NCI-H446 treated with DMSO at 0.1 percent for 48 hours (cell line): Measurements from ENCODE around the gene TMEM80.
"Not testable (repeated sequence)": the region's sequence is repeated elsewhere in the genome, so short reads cannot be mapped to it uniquely, and the experiment has no call there.

ENCODE experiments used
- DNase-seq: peaks from one replicate; lab custom pipeline; 2025; lab: John Stamatoyannopoulos, UW

TMEM80 gene

DNA sequence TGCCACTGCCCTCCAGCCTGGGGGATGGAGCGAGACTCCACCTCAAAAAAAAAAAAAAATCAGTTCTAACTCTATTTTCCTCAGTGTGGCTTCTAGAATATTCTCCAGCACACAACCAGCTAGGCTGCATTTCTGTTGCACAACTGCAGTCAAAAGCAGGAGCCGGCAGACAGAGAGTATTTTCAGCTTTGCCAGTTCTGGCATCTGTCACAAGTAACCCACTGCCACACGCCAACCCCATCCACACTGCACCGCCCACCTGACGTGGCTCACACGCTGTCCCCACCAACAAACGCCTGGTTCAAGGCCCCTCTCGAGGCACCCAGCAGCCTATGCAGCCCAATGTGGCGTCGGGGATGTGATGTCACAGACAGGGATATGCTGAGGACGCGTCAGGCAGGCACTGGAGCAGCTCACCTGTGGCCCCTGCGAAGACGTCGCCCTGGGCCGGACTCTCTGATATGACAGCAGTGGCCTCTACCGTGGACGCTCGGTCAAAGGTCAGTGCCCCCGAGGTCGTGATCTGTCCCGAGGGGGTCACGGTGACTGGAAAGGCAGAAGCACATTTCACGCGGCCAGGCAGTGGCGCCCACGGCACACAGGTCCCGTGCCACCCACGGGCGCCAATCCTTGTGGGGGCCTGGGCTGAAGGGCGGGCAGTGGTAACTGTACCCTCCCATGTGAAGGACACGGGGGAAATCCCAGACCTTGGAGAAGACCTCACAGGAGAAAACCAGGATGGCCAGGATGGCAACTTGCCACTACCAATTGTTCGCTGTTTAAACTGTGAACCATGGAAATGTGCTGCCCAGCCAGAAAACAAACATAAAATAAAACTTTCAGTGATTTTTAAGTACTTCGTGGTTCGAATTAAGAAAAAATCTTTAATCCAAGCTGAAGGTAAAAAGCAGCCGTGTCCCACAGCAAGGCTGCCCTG lies 16.1 kb upstream of the TMEM80 start:
- DNase-seq = no peak

GRCh38 chr11:680476-680875 lies 15.1 kb upstream of the TMEM80 start:
- DNase-seq = no peak

DNA sequence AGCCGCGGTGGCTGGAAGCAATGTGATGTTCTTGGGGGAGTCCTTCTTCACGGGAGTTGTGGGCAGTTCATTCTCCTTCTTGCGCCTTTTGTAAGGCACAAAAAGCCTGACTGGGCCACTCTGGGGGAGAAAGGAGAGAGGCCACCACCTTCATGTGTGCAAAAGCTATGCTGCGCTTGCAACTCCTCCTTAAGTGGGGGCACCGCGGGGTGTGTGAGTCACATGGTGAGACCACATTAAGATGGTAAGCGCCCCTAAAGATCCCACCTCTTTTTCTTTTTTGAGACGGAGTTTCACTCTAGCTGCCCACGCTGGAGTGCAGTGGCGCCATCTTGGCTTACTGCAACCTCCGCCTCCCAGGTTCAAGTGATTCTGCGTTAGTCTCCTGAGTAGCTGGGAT lies 14.6 kb upstream of the TMEM80 start:
- DNase-seq = no peak

DNA sequence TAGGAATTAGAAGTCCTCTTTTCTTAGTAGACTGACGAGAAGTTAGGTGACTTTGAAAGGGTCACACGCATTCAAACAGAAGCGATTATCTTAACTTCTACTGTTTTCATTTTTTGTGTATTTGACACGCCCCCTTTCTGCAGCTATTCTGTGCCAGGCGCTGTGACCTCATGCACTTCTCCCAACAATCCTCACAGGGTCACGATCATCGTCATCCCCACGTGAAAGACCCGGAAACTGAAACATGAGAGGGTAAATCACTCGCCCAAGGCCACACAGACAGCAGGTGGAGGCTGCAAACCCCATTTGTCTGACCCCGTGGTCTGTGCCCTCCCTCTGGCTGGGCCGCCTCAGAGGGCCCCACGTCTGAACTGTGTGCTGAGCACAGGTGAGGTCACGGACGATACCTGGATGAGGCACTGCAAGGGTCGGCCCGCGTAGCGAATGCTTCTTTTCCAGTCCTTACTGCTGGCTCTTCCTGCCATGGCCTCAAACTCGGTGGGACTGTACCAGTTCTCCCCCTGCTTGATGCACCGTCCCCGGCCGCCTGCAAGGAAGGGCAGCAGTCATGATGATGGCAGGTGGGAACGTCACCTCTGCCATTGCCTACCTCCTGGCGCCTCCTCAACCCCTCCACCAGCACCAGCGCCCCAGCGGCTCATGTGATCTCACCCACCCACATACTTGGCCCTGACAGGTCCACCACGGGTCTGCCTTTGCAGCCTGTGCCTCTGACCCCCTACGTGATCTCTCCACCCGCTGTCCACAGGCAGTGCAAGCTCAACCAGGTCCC lies 9.0 kb upstream of the TMEM80 start:
- DNase-seq = no peak

DNA sequence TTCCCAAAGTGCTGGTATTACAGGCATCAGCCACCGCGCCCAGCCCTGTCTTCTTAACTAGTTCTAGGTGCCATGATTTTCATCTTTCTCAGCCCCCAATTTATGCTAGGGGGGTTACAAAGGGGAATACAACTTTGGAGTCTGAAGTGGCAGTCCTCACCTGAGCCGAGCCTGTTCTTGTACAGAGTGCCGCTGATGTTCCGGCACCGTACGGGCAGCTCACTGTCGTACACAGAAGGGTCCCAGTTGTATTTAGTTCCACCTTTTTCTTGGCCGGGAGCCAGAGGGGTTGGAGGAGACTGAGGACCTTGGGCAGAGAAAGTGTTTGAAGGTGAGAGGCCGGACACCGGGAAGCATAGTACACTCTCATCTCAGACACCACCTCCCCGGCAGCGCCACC lies 7.9 kb upstream of the TMEM80 start:
- DNase-seq = no peak

GRCh38 chr11:688681-689080 lies 6.9 kb upstream of the TMEM80 start:
- DNase-seq = no peak

DNA sequence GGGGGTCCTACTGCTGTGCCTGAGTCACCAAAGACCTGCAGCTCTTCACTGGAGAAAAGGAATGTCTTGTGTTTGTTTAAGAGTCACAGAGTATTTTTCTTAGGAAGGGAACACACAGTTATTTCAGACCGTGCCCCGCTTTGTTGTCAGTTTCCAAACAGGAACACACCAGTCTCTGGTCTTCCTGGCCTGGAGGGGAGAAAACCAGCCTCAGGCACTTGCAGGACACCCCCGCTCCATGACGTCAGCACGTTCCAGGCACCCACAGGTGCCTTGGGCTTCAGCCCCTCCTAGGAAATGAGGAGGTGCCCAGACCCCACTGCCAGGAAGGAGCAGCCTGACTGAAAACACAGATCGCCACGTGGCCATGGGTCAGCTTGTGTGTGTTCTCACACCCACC lies 6.0 kb upstream of the TMEM80 start:
- DNase-seq = no peak

DNA sequence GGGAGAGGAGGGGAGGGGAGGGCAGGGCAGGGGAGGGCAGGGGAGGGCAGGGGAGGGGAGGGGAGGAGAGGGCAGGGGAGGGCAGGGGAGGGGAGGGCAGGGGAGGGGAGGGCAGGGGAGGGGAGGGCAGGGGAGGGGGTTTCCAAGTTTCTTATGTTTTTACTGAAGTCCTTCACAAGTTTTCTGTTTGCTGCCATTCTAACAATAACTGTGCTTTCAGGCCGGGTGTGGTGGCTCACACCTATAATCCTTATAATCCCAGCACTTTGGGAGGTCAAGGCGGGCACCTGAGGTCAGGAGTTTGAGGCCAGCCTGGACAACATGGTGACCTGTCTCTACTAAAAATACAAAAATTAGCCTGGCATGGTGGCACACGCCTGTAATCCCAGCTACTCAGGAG lies 5.4 kb upstream of the TMEM80 start:
- DNase-seq = not testable (repeated sequence)

DNA sequence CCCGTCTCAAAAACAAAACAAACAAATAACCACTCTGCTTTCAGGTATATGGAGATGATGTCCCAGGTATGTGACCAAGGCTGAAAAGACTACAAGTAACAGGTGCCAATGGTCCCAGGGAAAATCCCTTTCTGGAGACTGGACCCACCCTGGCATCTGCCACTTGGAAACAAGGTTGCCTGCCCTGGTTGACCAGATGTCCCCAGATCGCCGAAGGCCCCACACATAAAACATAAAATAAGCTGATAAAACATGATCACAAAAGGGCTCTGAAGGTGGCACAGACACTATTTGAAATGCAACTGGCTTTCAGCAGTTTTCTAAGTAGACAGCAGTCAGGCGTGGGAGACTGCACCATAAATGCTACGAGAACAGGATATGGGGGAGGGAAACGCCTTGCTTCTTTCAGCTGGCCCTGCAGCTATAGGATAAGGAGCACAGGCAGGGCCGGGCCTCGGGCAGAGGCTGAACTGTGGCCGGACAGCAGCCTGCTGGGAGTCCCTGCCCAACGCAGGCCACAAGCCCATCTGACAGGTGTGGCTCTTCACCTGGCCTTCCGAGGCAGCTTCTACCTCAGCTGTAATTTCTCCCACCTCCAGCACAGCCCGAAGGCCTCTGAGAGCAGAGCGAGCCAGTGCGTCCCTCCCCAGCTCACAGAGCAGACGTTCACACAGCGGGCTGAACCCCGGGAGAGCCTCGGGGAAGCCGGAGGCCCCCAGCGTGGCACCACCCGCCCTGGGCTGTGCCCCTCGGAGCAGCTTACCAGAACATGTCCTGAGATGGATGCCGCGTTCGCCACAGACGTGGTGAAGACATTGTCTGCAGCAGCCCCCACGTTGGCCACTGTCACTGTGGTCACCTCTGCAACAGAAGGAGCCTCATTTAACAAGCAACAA lies 4.6 kb upstream of the TMEM80 start:
- no peak for DNase-seq

DNA sequence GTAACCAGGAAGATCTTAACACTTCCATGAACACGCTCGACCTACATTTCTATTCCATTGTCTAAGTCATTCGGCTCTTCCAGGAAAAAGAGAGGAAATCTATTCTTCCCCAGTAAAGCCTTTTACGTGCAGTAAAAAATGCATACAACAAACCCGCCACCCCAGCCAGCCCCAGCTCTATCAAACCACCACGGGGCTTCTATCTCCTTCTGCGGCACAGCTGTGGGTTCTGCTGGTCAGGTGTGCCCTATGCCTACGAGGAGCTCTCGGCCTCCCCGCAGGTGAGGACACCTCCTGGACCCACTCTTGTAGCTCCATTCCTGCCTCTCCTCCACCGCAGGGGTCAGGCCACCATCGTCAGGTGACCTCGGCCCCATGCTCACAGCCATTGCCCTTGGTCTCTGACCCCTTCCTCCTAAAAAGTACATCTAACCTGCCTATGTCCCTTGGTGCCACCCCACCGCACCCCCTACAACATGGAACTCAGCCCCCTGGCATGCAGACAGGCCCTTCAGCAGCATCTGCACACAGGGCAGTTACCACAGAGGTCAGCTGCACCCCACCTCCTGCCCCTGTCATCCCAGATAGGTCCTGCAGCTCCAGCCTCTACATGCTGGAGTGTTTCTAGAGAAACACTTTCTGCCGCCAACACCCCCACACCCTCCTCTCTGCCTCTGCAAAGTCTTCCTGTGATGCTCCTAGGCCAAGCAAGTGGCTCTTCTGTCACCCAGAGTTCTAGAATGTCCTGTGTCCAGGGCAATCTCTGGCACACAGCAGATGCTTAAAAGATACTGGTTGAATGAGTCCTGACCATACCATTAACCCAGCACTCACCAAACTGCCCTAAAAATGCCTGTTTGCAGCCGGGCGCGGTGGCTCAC lies 3.7 kb upstream of the TMEM80 start:
- no peak for DNase-seq

- DNase-seq = no peak
Observed at GRCh38 chr11:692824-693414, 2.7 kb upstream of the TMEM80 start.

GRCh38 chr11:693415-693831 lies 2.2 kb upstream of the TMEM80 start:
- no peak for DNase-seq

DNA sequence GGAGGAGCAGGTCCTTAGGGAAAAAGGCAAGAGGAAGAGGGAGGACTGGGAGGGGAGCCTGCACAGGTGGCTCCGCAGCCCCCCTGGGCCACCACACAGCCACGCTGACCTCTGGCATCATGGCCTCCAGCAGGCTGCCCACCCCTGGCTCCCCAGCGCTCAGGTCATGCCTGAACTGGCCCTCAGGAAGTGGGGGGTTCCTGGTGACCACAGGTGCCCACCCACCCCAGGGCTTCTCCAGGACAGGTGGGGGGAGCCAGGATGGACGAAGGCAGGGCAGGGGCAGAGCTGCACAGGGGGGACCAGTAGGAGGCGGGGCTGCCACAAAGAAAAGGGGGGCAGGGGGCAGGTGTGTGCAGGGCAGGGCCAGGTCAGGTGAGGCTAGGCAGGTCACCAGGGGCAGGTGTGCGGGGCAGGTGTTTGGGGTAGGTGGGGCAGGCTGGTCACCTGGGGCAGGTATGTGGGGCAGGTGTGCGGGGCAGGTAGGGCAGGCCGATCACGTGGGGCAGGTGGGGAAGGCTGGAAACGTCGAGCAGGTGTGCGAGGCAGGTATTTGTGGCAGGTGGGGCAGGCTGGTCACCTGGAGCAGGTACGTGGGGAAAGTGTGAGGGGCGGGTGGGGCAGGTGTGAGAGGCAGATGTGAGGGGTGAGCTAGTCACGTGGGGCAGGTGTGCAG lies 1.6 kb upstream of the TMEM80 start:
- DNase-seq = no peak

- peak; percentile 95 for DNase-seq
Observed at GRCh38 chr11:694563-695287, 891 bp upstream of the TMEM80 start, which contains the start of gene DEAF1. Gene DEAF1 (minus strand): TSS chr11:695222. CDS start chr11:695047, 175 bp downstream.

DNA sequence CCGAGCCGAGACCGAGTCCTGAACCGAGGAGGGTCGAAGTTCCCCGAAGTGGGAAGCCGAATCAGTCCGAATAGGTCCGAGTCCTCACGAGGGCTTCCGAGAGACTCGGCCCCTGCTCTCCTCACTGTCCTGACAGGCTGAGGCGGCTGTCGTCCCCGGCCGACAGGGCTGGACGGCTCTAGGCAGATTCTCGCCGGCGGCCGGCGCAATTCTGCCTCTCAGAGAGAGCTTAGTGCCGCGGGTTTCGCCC lies 403 bp upstream of the TMEM80 start:
- no peak for DNase-seq

GRCh38 chr11:696955-697491 lies 1.4 kb downstream of the TMEM80 start:
- no peak for DNase-seq

DNA sequence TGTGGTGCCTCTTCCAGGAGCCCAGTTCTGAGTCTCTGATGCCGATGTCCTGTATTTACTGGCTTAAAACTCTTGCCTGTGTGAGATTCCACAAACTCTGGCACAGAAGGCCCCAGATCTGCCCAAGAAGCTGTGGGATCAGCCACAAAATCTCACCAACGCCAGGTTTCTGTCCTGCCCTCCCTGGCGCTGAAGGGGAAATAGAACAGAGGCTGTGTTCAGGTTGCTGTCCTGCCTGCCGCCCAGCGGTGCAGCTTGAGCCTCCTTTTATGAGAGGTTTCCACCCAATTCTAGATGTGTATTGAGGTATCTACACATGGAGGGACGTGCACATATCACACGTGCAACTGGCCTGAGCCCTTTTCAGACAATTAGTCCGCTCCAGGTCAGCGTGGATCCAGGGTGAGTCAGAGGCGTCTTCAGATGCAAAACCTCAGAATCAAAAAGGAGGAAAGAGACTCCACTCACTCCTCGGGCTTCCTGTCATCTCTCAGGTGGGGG lies 2.2 kb downstream of the TMEM80 start:
- DNase-seq = no peak

DNA sequence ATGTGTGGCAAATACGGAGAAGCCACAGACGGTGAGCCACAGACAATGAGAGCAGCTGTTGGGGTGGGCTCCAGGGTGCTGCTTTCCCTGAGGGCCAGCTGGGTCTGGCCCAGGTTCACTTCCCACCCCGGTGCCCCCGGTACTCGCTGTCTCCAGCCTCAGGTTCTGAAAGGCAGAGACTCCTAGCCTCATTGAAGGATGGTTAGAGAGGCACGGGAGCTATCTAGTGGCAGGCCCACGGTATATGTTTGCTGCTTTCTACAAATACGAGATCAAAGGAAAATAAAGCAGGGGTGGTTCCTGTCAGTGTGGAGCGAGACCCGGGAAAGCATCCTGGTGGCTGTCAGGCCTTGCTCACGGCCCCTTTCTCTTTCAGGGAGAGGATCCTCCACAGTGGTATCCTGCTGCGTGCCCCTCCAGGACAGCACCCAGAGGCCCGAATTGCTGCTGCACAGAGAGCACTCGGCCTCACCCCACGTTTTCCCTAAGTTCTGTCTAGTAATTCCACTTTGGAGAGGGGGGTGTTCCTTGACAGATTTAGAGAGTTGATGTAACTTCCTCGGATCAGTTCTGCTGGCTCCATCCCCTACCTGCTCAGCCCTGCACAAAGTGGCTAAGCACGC lies 3.0 kb downstream of the TMEM80 start:
- no peak for DNase-seq

DNA sequence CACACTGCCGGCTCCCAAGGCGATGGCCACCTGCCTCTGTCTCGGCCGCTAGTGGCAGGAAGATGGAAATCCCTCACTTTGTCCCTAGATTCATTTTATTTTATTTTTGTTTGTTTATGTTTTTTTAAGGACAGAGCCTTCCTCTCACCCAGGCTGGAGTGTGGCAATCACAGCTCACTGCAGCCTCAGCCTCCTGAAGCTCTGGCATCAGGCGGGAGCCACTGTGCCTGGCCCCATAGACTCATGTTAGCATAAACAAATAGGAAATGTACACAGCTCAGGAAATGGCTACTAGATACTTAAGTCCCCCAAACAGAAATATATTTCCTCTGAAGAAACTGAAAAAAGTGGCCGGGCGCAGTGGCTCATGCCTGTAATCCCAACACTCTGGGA lies 3.5 kb downstream of the TMEM80 start:
- DNase-seq = no peak
